Adrenal gland (tissue), 12 donors: ENCODE results near the gene RAB1B. TPM values are rescaled to one million over a fixed set of nuclear protein-coding genes. Genes with fewer than 3 reads are reported as not detected.

Source experiments
- DNase-seq, 7 donors: peaks; one replicate each; pipeline ENCODE4 v3.0.0-alpha.2; 2019 to 2020
- H3K27ac ChIP-seq, 5 donors: fragments of 200-600 bp; sonication (generic) in 4 of 5; 1 replicate in 3 of 5; 2 replicates in 2 of 5; pipeline versions ENCODE4 v1.5.1 to v1.8.0; 2016 to 2020; ENCODE audit warnings: mild to moderate bottlenecking in 1 of 5
- H3K27me3 ChIP-seq: fragments of 200-600 bp; 2 replicates; pipeline ENCODE4 v1.8.0; 2021
- H3K36me3 ChIP-seq, 2 donors: fragments of 200-600 bp; replicated peaks in 1 of 2; 1 replicate in 1 of 2; 2 replicates in 1 of 2; pipeline versions ENCODE4 v1.5.1 to v1.8.0; 2018 to 2022
- H3K4me1 ChIP-seq, 2 donors: fragments of 200-600 bp; replicated peaks in 1 of 2; 1 replicate in 1 of 2; 2 replicates in 1 of 2; pipeline versions ENCODE4 v1.5.1 to v1.8.0; 2018 to 2021
- H3K4me3 ChIP-seq, 4 donors: fragments of 200-600 bp; sonication (generic) in 3 of 4; one replicate each; pipeline ENCODE4 v1.5.1; 2016 to 2018
- H3K9me3 ChIP-seq, 3 donors: fragments of 200-600 bp; sonication (generic) in 1 of 3; replicated peaks in 1 of 3; 1 replicate in 2 of 3; 2 replicates in 1 of 3; pipeline versions ENCODE4 v1.5.1 to v1.8.0; 2016 to 2021
- POLR2A ChIP-seq, 2 donors: fragments of 450-650 bp; IDR thresholded peaks; one replicate each; pipeline ENCODE4 v1.6.1; 2017; ENCODE audit warnings: antibody characterized with exemption in 2 of 2, mild to moderate bottlenecking in 2 of 2, moderate library complexity in 1 of 2
- WGBS, 4 donors: extraction: QIAGEN DNeasy Blood & Tissue Kit in 2 of 4; methylation state at CpG; one replicate each; pipeline versions ENCODE4 v1.1.5 to v1.1.7; 2013 to 2017; 5-methylcytosine and 5-hydroxymethylcytosine counted together
- intact Hi-C, 2 donors: fragments of 100-400 bp; cut with DNase I; formaldehyde crosslinking; loops; one replicate each; pipeline versions ENCODE4 v1.14.1 to v1.15.0; 2022 to 2023
- polyA plus RNA-seq, 3 donors: library from polyadenylated mRNA; stranded (reverse); fragments of 200-250 nt in 2 of 3; fragments of 350-450 nt in 1 of 3; fragmentation: Illumina TruSeq in 1 of 3; extraction: RNeasy Lipid Tissue Mini Kit (QIAGEN cat#74804) in 1 of 3; gene quantifications; one replicate each; pipeline ENCODE4 v1.2.3, GENCODE V29; 2013 to 2014
- total RNA-seq, 9 donors: library from RNA; depleted of rRNA in 4 of 9; stranded (reverse); fragments of >200 nt in 4 of 9; fragments of 120-200 nt in 1 of 9; fragmentation: NEBNext Ultra II Directional in 1 of 9; extraction: Animal tissue kit (Norgen Biotek cat#: 25700) in 1 of 9; gene quantifications; one replicate each; pipeline versions ENCODE4 v1.1.0 to v1.2.4, GENCODE V29; 2013 to 2023
- TF ChIP-seq, protein P1 (sequence below), 6 experiments: fragments of 450-650 bp in 4 of 6; fragments of 200-600 bp in 2 of 6; sonication (generic) in 1 of 6; IDR thresholded peaks; 1 replicate in 5 of 6; 2 replicates in 1 of 6; pipeline versions ENCODE4 v1.5.1 to v1.8.0; 2016 to 2021; ENCODE audit warnings: antibody characterized with exemption in 6 of 6, mild to moderate bottlenecking in 2 of 6, moderate library complexity in 1 of 6
- donor health status: healthy with polysubstance abuse.
- donor health status: Bipolar disorder and iron deficiency.
- donor health status: DM: yes; HTN: yes; CAD: no.
- donor health status: DM: no; HTN: no; CAD: no.
- donor health status: DM: no; HTN: no; CAD: no.
- donor health status: DM: yes; HTN: yes; CAD: no.

The RAB1B gene
- total and polyA plus RNA-seq, 12 donors = 109 to 190 (median 162) TPM

GRCh38 chr11:66294626-66295620 lies 26.5 kb downstream of the RAB1B start:
- no peaks in the 10 kb centered on the region for H3K36me3 ChIP-seq
- H3K4me3 ChIP-seq = no peak overlapping the region
- TF ChIP-seq, protein P1, sequence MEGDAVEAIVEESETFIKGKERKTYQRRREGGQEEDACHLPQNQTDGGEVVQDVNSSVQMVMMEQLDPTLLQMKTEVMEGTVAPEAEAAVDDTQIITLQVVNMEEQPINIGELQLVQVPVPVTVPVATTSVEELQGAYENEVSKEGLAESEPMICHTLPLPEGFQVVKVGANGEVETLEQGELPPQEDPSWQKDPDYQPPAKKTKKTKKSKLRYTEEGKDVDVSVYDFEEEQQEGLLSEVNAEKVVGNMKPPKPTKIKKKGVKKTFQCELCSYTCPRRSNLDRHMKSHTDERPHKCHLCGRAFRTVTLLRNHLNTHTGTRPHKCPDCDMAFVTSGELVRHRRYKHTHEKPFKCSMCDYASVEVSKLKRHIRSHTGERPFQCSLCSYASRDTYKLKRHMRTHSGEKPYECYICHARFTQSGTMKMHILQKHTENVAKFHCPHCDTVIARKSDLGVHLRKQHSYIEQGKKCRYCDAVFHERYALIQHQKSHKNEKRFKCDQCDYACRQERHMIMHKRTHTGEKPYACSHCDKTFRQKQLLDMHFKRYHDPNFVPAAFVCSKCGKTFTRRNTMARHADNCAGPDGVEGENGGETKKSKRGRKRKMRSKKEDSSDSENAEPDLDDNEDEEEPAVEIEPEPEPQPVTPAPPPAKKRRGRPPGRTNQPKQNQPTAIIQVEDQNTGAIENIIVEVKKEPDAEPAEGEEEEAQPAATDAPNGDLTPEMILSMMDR (IDR thresholded peaks at IDR 0.05) = no peak
- TF ChIP-seq POLR2A (IDR thresholded peaks at IDR 0.05) = no peak
- no peak for DNase-seq
- no peak overlapping the region for H3K27ac ChIP-seq
- 78 to 85% (median 82%) methylated on average over 61 to 123 of the region's 123 CpGs for WGBS, 4 donors
- H3K9me3 ChIP-seq = no peaks in the 10 kb centered on the region
- intact Hi-C loops = no loop called here
- peaks cover under 1 to 9% of the 10 kb centered on the region in 2 donors for H3K4me1 ChIP-seq
- peaks cover 8% of the 10 kb centered on the region for H3K27me3 ChIP-seq

GRCh38 chr11:66297610-66298009 lies 29.2 kb downstream of the RAB1B start:
- H3K4me3 ChIP-seq = no peak overlapping the region
- DNase-seq = no peak
- H3K4me1 ChIP-seq = no peaks in the 10 kb centered on the region
- H3K27ac ChIP-seq = no peak overlapping the region
- no peaks in the 10 kb centered on the region for H3K36me3 ChIP-seq
- WGBS, 4 donors = 59 to 74% (median 70%) methylated on average over 8 of the region's 8 CpGs
- intact Hi-C loops = no loop called here
- TF ChIP-seq, protein P1 (IDR thresholded peaks at IDR 0.05) = no peak
- TF ChIP-seq POLR2A (IDR thresholded peaks at IDR 0.05) = no peak
- no peaks in the 10 kb centered on the region for H3K27me3 ChIP-seq
- no peaks in the 10 kb centered on the region for H3K9me3 ChIP-seq

- 27 to 64% (median 50%) methylated on average over 2 to 3 of the region's 3 CpGs for WGBS, 4 donors
- Histone ChIP-seq H3K27me3 (no peaks in the 10 kb centered on the region), H3K4me3 (no peak overlapping the region), H3K4me1 (no peaks in the 10 kb centered on the region), H3K36me3 (no peaks in the 10 kb centered on the region), H3K9me3 (no peaks in the 10 kb centered on the region), H3K27ac (no peak overlapping the region)
- no peak for DNase-seq
- no peak for TF ChIP-seq POLR2A (IDR thresholded peaks at IDR 0.05)
- TF ChIP-seq, protein P1 (IDR thresholded peaks at IDR 0.05) = no peak
- intact Hi-C loops = no loop called here
Measured at GRCh38 chr11:66299186-66299585, 30.7 kb downstream of the RAB1B start.

- intact Hi-C loops = no loop called here
- H3K9me3 ChIP-seq = no peaks in the 10 kb centered on the region
- H3K4me1 ChIP-seq = no peaks in the 10 kb centered on the region
- TF ChIP-seq POLR2A (IDR thresholded peaks at IDR 0.05) = no peak
- TF ChIP-seq, protein P1 (IDR thresholded peaks at IDR 0.05) = no peak
- 73 to 78% (median 77%) methylated on average over 12 of the region's 12 CpGs for WGBS, 4 donors
- H3K27ac ChIP-seq = no peak overlapping the region
- H3K36me3 ChIP-seq = no peaks in the 10 kb centered on the region
- H3K4me3 ChIP-seq = no peak overlapping the region
- no peaks in the 10 kb centered on the region for H3K27me3 ChIP-seq
- no peak for DNase-seq
Measured at GRCh38 chr11:66302656-66303055, 34.2 kb downstream of the RAB1B start.
